ENCODE data around the gene MTOR. TPM values are rescaled to one million over a fixed set of nuclear protein-coding genes. Genes with fewer than 3 reads are reported as not detected.

Gene MTOR
- total RNA-seq, 4 donors from 2014 or later = 40.4 to 51.4 (median 49.6) TPM

- TF ChIP-seq POLR2A (IDR thresholded peaks at IDR 0.05) (no peak), CTCF (IDR thresholded peaks at IDR 0.05) (no peak), EP300 (IDR thresholded peaks at IDR 0.05) (no peak)
- Histone ChIP-seq H3K9me3 (no peaks in the 10 kb centered on the region), H3K27ac (peak overlapping the region; percentile 75 to 89 (median 82)), H3K27me3 (no peaks in the 10 kb centered on the region), H3K4me1 (peaks cover 0 to 74% (median 23%) of the 10 kb centered on the region in 4 donors), H3K4me3 (peak overlapping the region in 2 of 4 donors; percentile 39 to 59), H3K36me3 (peaks cover 0 to 36% (median 11%) of the 10 kb centered on the region in 3 donors)
- DNase-seq (ENCODE audit: low spot score in 2 of 2) = no peak
- 32 to 34% methylated on average over 1 of the region's 1 CpG for WGBS, 2 donors
Measured at GRCh38 chr1:11188381-11188780, 74.0 kb downstream of the MTOR start.

DNA sequence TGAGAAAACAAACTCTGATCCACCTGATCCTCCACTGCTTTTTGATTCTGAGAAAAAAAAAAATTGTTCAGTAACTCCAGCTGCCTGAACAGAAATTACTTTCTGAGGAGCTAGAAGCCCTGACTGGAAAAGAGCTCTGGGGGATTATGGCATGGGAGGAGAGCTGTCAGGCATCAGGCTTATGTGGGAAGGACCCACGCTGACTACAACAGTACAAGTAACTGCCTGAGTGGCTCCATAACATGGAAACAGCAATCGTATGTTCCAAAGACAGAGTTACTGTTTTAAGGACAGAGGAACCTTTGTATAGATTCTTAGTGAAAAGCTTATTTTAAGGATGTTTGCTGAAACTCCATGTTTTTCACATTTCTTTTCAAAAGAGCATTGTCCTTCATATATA, 74.4 kb downstream of the MTOR start:
- TF ChIP-seq CTCF (IDR thresholded peaks at IDR 0.05) (no peak), EP300 (IDR thresholded peaks at IDR 0.05) (peak in 1 of 2 donors; percentile 31), POLR2A (IDR thresholded peaks at IDR 0.05) (no peak)
- Histone ChIP-seq H3K36me3 (peaks cover 0 to 32% (median 9%) of the 10 kb centered on the region in 3 donors), H3K9me3 (no peaks in the 10 kb centered on the region), H3K4me3 (no peak overlapping the region), H3K27me3 (no peaks in the 10 kb centered on the region), H3K27ac (peak overlapping the region; percentile 75 to 89 (median 82)), H3K4me1 (peaks cover 0 to 79% (median 23%) of the 10 kb centered on the region in 4 donors)
- no peak for DNase-seq (ENCODE audit: low spot score in 2 of 2)
- 40 to 45% methylated on average over 2 of the region's 2 CpGs for WGBS, 2 donors

- no peaks in the 10 kb centered on the region for H3K27me3 ChIP-seq
- DNase-seq (ENCODE audit: low spot score in 2 of 2) = no peak
- H3K36me3 ChIP-seq = peaks cover 0 to 27% (median 4%) of the 10 kb centered on the region in 3 donors
- WGBS, 2 donors = 38 to 65% methylated on average over 1 to 2 of the region's 2 CpGs
- H3K4me3 ChIP-seq = no peak overlapping the region
- peaks cover 0 to 83% (median 23%) of the 10 kb centered on the region in 4 donors for H3K4me1 ChIP-seq
- no peaks in the 10 kb centered on the region for H3K9me3 ChIP-seq
- peak overlapping the region; percentile 42 to 89 (median 81) for H3K27ac ChIP-seq
- no peak for TF ChIP-seq POLR2A (IDR thresholded peaks at IDR 0.05)
- no peak for TF ChIP-seq CTCF (IDR thresholded peaks at IDR 0.05)
- no peak for TF ChIP-seq EP300 (IDR thresholded peaks at IDR 0.05)
Measured at GRCh38 chr1:11187494-11187893, 74.9 kb downstream of the MTOR start.

- WGBS, 2 donors = 53 to 61% methylated on average over 3 of the region's 3 CpGs
- Histone ChIP-seq H3K27ac (peak overlapping the region in 3 of 4 donors; percentile 75 to 89 (median 87)), H3K27me3 (no peaks in the 10 kb centered on the region), H3K4me3 (no peak overlapping the region), H3K9me3 (no peaks in the 10 kb centered on the region), H3K4me1 (peaks cover 0 to 83% (median 23%) of the 10 kb centered on the region in 4 donors), H3K36me3 (peaks cover 0 to 22% (median 0%) of the 10 kb centered on the region in 3 donors)
- no peak for DNase-seq (ENCODE audit: low spot score in 2 of 2)
- TF ChIP-seq EP300 (IDR thresholded peaks at IDR 0.05) = no peak
- no peak for TF ChIP-seq POLR2A (IDR thresholded peaks at IDR 0.05)
- no peak for TF ChIP-seq CTCF (IDR thresholded peaks at IDR 0.05)
Measured at GRCh38 chr1:11187000-11187399, 75.4 kb downstream of the MTOR start.

GRCh38 chr1:11184973-11185372, 77.4 kb downstream of the MTOR start:
- peaks cover 0 to 90% (median 29%) of the 10 kb centered on the region in 4 donors for H3K4me1 ChIP-seq
- H3K36me3 ChIP-seq = peaks cover 0 to 12% (median 0%) of the 10 kb centered on the region in 3 donors
- TF ChIP-seq CTCF (IDR thresholded peaks at IDR 0.05) = no peak
- no peak for TF ChIP-seq POLR2A (IDR thresholded peaks at IDR 0.05)
- peak in 1 of 2 donors; percentile 30 for TF ChIP-seq EP300 (IDR thresholded peaks at IDR 0.05)
- no peak overlapping the region for H3K4me3 ChIP-seq
- DNase-seq (ENCODE audit: low spot score in 2 of 2) = peak in 1 of 2 donors; percentile 66
- no peaks in the 10 kb centered on the region for H3K9me3 ChIP-seq
- H3K27ac ChIP-seq = peak overlapping the region; percentile 12 to 89 (median 64)
- WGBS, 2 donors = 34 to 48% methylated on average over 1 of the region's 1 CpG
- H3K27me3 ChIP-seq = no peaks in the 10 kb centered on the region
